K562 (cell line): ENCODE results near the gene YES1. TPM values are rescaled to one million over a fixed set of nuclear protein-coding genes. Genes with fewer than 3 reads are reported as not detected.
A peak's percentile ranks its signal among the peaks of the same experiment; 100 is the strongest.

Experiments
- ATAC-seq: fragments of 200-7000 bp; cut with Tn5 transposase; 3 replicates; pipeline ENCODE4 v1.9.1; 2020; ENCODE audit warnings: moderate library complexity
- BruUV-seq: library from RNA; stranded (reverse); fragments of 400-500 nt; replicated peaks from 2 replicates; lab custom pipeline; 2021; lab: Mats Ljungman, UMichigan
- CTCF ChIA-PET: fragments of 300-600 bp; formaldehyde crosslinking; extraction: SDS; loops from one replicate; lab custom pipeline; 2021; ENCODE audit warnings: low intra/inter-chr PET ratio; lab: Yijun Ruan, JAX
- POLR2A ChIA-PET: fragments of 300-600, 350-650 bp; sonication (Branson Sonifier 250); formaldehyde crosslinking; extraction: SDS; loops from one replicate; lab custom pipeline; 2021; ENCODE audit warnings: antibody characterized with exemption, inconsistent platforms; lab: Yijun Ruan, JAX
- DNase-seq, 4 experiments: peaks; one replicate each; pipeline versions ENCODE4 v3.0.0 to v3.0.0-alpha.2; 2011 to 2018; ENCODE audit warnings: low spot score in 3 of 4, mixed read lengths in 3 of 4; ENCODE audit errors: extremely low read depth in 1 of 4
- FAIRE-seq: peaks from 2 replicates; lab custom pipeline; 2011; peaks lifted over from hg19 to GRCh38; lab: Jason Lieb, UNC
- H2AFZ ChIP-seq: 2 replicates; pipeline ENCODE4 v1.6.0; 2011; ENCODE audit warnings: low read depth, low read length, control low read depth, inconsistent platforms
- H3K27ac ChIP-seq: fragments of 200-600 bp; 3 replicates; pipeline ENCODE4 v1.8.0; 2011; ENCODE audit warnings: low read depth, mild to moderate bottlenecking, control low read depth, inconsistent platforms, low read length, moderate library complexity, mixed read lengths; ENCODE audit errors: extremely low read depth
- H3K27me3 ChIP-seq, 2 experiments: fragments of 300-600 bp in 1 of 2; 2 replicates in 1 of 2; 3 replicates in 1 of 2; pipeline versions ENCODE4 v1.6.0 to v1.8.0; 2011; ENCODE audit warnings: inconsistent platforms in 2 of 2, low read length in 2 of 2, mild to moderate bottlenecking in 1 of 2, mixed read lengths in 1 of 2, moderate library complexity in 1 of 2; ENCODE audit not compliant: control insufficient read depth in 2 of 2, insufficient read depth in 2 of 2
- H3K36me3 ChIP-seq: fragments of 300-600 bp; 3 replicates; pipeline ENCODE4 v1.8.0; 2011; ENCODE audit warnings: mild to moderate bottlenecking, low read length, inconsistent platforms; ENCODE audit not compliant: control insufficient read depth, insufficient read depth
- H3K4me1 ChIP-seq, 2 experiments: fragments of 200-600 bp in 1 of 2; replicated peaks in 1 of 2; 2 replicates in 1 of 2; 3 replicates in 1 of 2; pipeline versions ENCODE4 v1.5.1 to v1.8.0; 2011; ENCODE audit warnings: inconsistent platforms in 2 of 2, low read length in 2 of 2, mild to moderate bottlenecking in 1 of 2, mixed read lengths in 1 of 2, moderate library complexity in 1 of 2; ENCODE audit not compliant: control insufficient read depth in 2 of 2, insufficient read depth in 2 of 2
- H3K4me2 ChIP-seq: 2 replicates; pipeline ENCODE4 v1.6.1; 2011; ENCODE audit warnings: low read length, control low read depth, inconsistent platforms, mixed read lengths; ENCODE audit not compliant: insufficient read depth
- H3K4me3 ChIP-seq: fragments of 200-600 bp; sonication (generic), shearing (Covaris generic); 2 replicates; pipeline ENCODE4 v1.5.1; 2016; ENCODE audit warnings: control low read depth, inconsistent platforms
- H3K79me2 ChIP-seq: fragments of 200-600 bp; 3 replicates; pipeline ENCODE4 v1.8.0; 2011; ENCODE audit warnings: low read length, inconsistent platforms; ENCODE audit not compliant: control insufficient read depth, insufficient read depth
- H3K9ac ChIP-seq, 2 experiments: 2 replicates each; pipeline versions ENCODE4 v1.6.0 to v1.6.1; 2011; ENCODE audit warnings: low read depth in 2 of 2, low read length in 2 of 2, control low read depth in 1 of 2, inconsistent platforms in 1 of 2, mild to moderate bottlenecking in 1 of 2, mixed read lengths in 1 of 2; ENCODE audit not compliant: insufficient read depth in 1 of 2
- H3K9me1 ChIP-seq: one replicate; pipeline ENCODE4 v1.6.0; 2011; ENCODE audit warnings: inconsistent platforms, mild to moderate bottlenecking, low read length, moderate library complexity; ENCODE audit not compliant: control insufficient read depth, insufficient read depth
- H3K9me3 ChIP-seq: replicated peaks from 2 replicates; pipeline ENCODE4 v1.5.1; 2011; ENCODE audit warnings: low read depth, low read length, inconsistent platforms; ENCODE audit not compliant: control insufficient read depth, insufficient read depth
- H4K20me1 ChIP-seq: replicated peaks from 2 replicates; pipeline ENCODE4 v1.6.1; 2011; ENCODE audit warnings: low read length, inconsistent platforms, mixed read lengths; ENCODE audit not compliant: control insufficient read depth, insufficient read depth
- EP400 ChIP-seq: fragments of 450-650 bp; IDR thresholded peaks from 2 replicates; pipeline ENCODE4 v1.6.1; 2017; ENCODE audit warnings: antibody characterized with exemption, mild to moderate bottlenecking, moderate library complexity
- ERF ChIP-seq: fragments of 450-650 bp; formaldehyde crosslinking; IDR thresholded peaks from 2 replicates; pipeline ENCODE4 v1.4.0; 2020; ENCODE audit warnings: mild to moderate bottlenecking, mixed read lengths
- MYNN ChIP-seq, 2 experiments: sonication (generic); formaldehyde crosslinking in 1 of 2; IDR thresholded peaks; 2 replicates each; pipeline versions ENCODE4 v1.5.0 to v1.6.1; 2016 to 2020; ENCODE audit warnings: antibody characterized with exemption in 1 of 2, missing genetic modification reagents in 1 of 2
- NFRKB ChIP-seq: fragments of 450-650 bp; IDR thresholded peaks from 2 replicates; pipeline ENCODE4 v1.6.1; 2016; ENCODE audit warnings: low read depth
- POLR2B ChIP-seq: fragments of 450-650 bp; IDR thresholded peaks from 2 replicates; pipeline ENCODE4 v1.6.1; 2018; ENCODE audit warnings: low read depth; ENCODE audit not compliant: partially characterized antibody
- RFX1 ChIP-seq: fragments of 450-650 bp; IDR thresholded peaks from 2 replicates; pipeline ENCODE4 v1.6.1; 2016; ENCODE audit warnings: mild to moderate bottlenecking, moderate library complexity
- SMARCA5 ChIP-seq: fragments of 450-650 bp; IDR thresholded peaks from 2 replicates; pipeline ENCODE4 v1.6.1; 2016
- ZNF253 ChIP-seq: fragments of 250-450 bp; sonication (Bioruptor Pico); conservative IDR thresholded peaks from 2 replicates; pipeline ENCODE4 v1.6.1; 2021; ENCODE audit warnings: mild to moderate bottlenecking
- ZNF282 ChIP-seq: sonication (generic); formaldehyde crosslinking; IDR thresholded peaks from 2 replicates; pipeline ENCODE4 v1.8.1; 2023; ENCODE audit warnings: missing genetic modification reagents
- WGBS: fragments of 100-300 bp; shearing (Covaris generic); methylation state at CpG from one replicate; pipeline ENCODE4 v1.1.6; 2016; ENCODE audit warnings: low coverage, mixed read lengths; ENCODE audit not compliant: insufficient coverage; ENCODE audit errors: missing lambda C conversion rate; 5-methylcytosine and 5-hydroxymethylcytosine counted together
- in situ Hi-C: fragments of 300-500 bp; cut with MboI; formaldehyde crosslinking; loops from 4 replicates; pipeline ENCODE4 v1.15.0; 2018; ENCODE audit warnings: inconsistent platforms, mixed read lengths
- intact Hi-C: fragments of 100-400 bp; cut with micrococcal nuclease; formaldehyde crosslinking; loops from 2 replicates; pipeline ENCODE4 v1.14.2; 2022
- polyA plus RNA-seq, 8 experiments: library from polyadenylated mRNA; depleted of rRNA in 4 of 8; stranded (reverse) in 5 of 8; unstranded in 3 of 8; fragments of >200 nt; fragmentation: Nextera tagmentation in 2 of 8; fragmentation: Illumina TruSeq in 1 of 8; extraction: Ambion mirVana in 2 of 8; extraction: Trizol in 1 of 8; gene quantifications; 2 replicates each; pipeline versions ENCODE4 v1.2.1 to v1.2.3, GENCODE V29; 2011 to 2014; ENCODE audit warnings: inconsistent platforms in 1 of 8, missing spikeins in 1 of 8
- total RNA-seq, 7 experiments: library from RNA; depleted of rRNA in 6 of 7; stranded (reverse); fragments of >200 nt in 6 of 7; fragmentation: Illumina TruSeq in 2 of 7; extraction: Trizol in 2 of 7; gene quantifications; 2 replicates each; pipeline versions ENCODE4 v1.2.1 to v1.2.3, GENCODE V29; 2011 to 2021; ENCODE audit warnings: low replicate concordance in 1 of 7
- TF ChIP-seq, protein P1 (sequence below): sonication (generic); formaldehyde crosslinking; IDR thresholded peaks from 2 replicates; pipeline ENCODE4 v1.8.0; 2023; ENCODE audit warnings: missing genetic modification reagents, mild to moderate bottlenecking, borderline replicate concordance

The YES1 gene
- total and polyA plus RNA-seq, 9 of the 15 experiments (the other 6 are each of a cell fraction or from before 2014, with no cell fraction given), result 37.2 to 115 (median 77.7) TPM

DNA sequence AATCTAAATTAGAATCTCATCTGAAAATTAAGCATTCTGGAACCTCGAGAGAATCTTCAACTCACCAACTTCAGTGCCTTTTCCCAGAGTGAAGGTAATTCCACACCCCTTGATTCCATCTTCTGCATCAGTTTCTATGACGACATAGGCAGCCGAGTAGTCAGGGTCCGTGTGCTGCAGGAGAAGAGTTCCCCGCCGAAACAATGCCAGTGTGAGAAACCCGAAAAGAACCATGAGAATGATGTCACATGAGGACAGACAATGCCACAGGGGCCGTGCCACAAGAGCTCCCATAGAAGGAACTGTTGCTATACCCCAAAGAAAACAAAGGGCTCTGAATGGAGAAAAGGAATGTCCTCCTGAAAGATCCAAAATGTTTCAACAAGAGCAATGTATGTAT lies 105.6 kb downstream of the YES1 start:
- POLR2A ChIA-PET, result interaction anchor here (0.5 to 1.8 kb wide), 8 partner anchors 11 to 135 kb away, joined by 3 to 5 read pairs (median 3); partner anchors contain the start of gene TYMS

DNA sequence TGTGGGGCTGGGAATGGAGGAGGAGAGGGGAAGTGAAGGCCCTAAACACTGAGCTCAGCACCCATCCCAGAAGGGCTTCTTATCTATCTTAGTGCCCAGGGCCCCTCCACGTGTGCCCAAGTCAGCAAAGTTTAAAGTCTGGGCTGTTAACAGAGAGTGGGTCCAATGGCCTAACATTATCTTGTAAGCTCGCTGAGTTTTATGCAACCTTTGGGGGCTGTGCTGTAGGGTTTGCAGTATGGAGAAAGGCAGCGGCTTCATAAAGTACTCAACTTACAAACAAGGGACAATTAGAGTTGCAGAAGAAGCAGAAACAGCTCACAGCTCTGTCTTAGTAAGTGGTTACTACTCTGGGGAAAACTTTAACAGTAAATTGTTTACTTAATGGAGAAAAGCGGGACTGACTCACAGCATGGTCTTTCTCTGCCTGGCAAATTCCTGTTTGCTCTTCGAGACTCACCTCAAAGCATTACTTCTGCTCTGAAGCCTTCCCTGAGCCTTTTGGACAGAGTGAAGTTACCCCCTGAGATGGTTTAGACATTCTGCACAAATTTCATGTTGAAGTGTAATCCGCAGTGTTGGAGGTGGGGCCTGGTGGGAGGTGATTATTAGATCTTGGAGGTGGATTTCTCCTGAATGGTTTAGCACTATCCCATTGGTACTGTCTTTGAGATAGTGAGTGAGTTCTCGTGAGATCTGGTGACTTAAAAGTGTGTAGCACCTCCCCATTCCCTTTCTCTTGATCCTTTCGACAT lies 108.7 kb downstream of the YES1 start:
- peak overlapping the region; percentile 29; the same call in 1 of the 3 replicates for H3K27ac ChIP-seq
- POLR2A ChIA-PET, result interaction anchor here (0.6 to 1.8 kb wide), 9 partner anchors 10 to 1464 kb away, joined by 3 to 7 read pairs (median 4); no protein-coding TSS in a partner anchor
- DNase-seq (no peak), FAIRE-seq (peak; percentile 6), ATAC-seq (peak; percentile 47)
- H3K27me3 ChIP-seq, result no peaks in the 10 kb centered on the region
- no peaks in the 10 kb centered on the region; the same call in 1 of the 2 replicates for H4K20me1 ChIP-seq
- no peaks in the 10 kb centered on the region for H3K9me3 ChIP-seq
- peaks cover 40% of the 10 kb centered on the region for H3K79me2 ChIP-seq
- in situ Hi-C loops, result no loop called here
- no peaks in the 10 kb centered on the region for H3K9me1 ChIP-seq
- peaks cover 64% of the 10 kb centered on the region for H3K36me3 ChIP-seq
- intact Hi-C loops, result no loop called here
- no peak overlapping the region for H3K4me2 ChIP-seq
- CTCF ChIA-PET, result no interaction called here
- H3K4me1 ChIP-seq, result 0 out of 5 replicates have a peak, but pooled peaks cover 0 to 8% of the 10 kb centered on the region in 2 experiments
- no TSS peak for BruUV-seq
- no peak overlapping the region for H3K4me3 ChIP-seq
- H3K9ac ChIP-seq, result peak overlapping the region in 1 of 2 experiments; percentile 11; a peak in 1 of 4 replicates
- H2AFZ ChIP-seq, result no peak overlapping the region
- WGBS, result 68% methylated on average over 8 of the region's 8 CpGs
- TF ChIP-seq, protein P1, sequence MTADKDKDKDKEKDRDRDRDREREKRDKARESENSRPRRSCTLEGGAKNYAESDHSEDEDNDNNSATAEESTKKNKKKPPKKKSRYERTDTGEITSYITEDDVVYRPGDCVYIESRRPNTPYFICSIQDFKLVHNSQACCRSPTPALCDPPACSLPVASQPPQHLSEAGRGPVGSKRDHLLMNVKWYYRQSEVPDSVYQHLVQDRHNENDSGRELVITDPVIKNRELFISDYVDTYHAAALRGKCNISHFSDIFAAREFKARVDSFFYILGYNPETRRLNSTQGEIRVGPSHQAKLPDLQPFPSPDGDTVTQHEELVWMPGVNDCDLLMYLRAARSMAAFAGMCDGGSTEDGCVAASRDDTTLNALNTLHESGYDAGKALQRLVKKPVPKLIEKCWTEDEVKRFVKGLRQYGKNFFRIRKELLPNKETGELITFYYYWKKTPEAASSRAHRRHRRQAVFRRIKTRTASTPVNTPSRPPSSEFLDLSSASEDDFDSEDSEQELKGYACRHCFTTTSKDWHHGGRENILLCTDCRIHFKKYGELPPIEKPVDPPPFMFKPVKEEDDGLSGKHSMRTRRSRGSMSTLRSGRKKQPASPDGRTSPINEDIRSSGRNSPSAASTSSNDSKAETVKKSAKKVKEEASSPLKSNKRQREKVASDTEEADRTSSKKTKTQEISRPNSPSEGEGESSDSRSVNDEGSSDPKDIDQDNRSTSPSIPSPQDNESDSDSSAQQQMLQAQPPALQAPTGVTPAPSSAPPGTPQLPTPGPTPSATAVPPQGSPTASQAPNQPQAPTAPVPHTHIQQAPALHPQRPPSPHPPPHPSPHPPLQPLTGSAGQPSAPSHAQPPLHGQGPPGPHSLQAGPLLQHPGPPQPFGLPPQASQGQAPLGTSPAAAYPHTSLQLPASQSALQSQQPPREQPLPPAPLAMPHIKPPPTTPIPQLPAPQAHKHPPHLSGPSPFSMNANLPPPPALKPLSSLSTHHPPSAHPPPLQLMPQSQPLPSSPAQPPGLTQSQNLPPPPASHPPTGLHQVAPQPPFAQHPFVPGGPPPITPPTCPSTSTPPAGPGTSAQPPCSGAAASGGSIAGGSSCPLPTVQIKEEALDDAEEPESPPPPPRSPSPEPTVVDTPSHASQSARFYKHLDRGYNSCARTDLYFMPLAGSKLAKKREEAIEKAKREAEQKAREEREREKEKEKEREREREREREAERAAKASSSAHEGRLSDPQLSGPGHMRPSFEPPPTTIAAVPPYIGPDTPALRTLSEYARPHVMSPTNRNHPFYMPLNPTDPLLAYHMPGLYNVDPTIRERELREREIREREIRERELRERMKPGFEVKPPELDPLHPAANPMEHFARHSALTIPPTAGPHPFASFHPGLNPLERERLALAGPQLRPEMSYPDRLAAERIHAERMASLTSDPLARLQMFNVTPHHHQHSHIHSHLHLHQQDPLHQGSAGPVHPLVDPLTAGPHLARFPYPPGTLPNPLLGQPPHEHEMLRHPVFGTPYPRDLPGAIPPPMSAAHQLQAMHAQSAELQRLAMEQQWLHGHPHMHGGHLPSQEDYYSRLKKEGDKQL, result no peak
- TF ChIP-seq EP400 (no peak), POLR2B (peak; percentile 3), ZNF253 (CRISPR knock-in tag) (no peak), SMARCA5 (no peak), ZNF282 (CRISPR knock-in tag) (no peak), MYNN (IDR thresholded peaks at IDR 0.05) (0 out of 2 replicates have a peak, but pooled peaks have one; percentile 15), MYNN (CRISPR knock-in tag; IDR thresholded peaks at IDR 0.05) (no peak), NFRKB (no peak)

More for the DNA sequence above, 105.6 kb downstream of the YES1 start:
- in situ Hi-C loops, result no loop called here
- 77% methylated on average over 8 of the region's 8 CpGs for WGBS
- TF ChIP-seq RFX1, result peak; percentile 35; the same call in 1 of the 2 replicates
- TF ChIP-seq ERF (CRISPR knock-in tag), result no peak
- no peaks in the 10 kb centered on the region for H3K9me3 ChIP-seq
- H3K27ac ChIP-seq, result no peak overlapping the region
- no peaks in the 10 kb centered on the region; the same call in 1 of the 2 replicates for H4K20me1 ChIP-seq
- no peak overlapping the region for H3K4me3 ChIP-seq
- no peak for FAIRE-seq
- H2AFZ ChIP-seq, result no peak overlapping the region
- H3K36me3 ChIP-seq, result peaks cover 66% of the 10 kb centered on the region
- no peaks in the 10 kb centered on the region for H3K27me3 ChIP-seq
- no peak for ATAC-seq
- CTCF ChIA-PET, result interaction anchor here (0.6 kb wide), 1 partner anchor 158 kb away, joined by 4 read pairs; no protein-coding TSS in a partner anchor
- intact Hi-C loops, result no loop called here
- no peak overlapping the region for H3K9ac ChIP-seq
- peaks cover 63% of the 10 kb centered on the region for H3K79me2 ChIP-seq
- DNase-seq, result no peak
- H3K4me2 ChIP-seq, result no peak overlapping the region
- no TSS peak for BruUV-seq
- H3K4me1 ChIP-seq, result peaks cover 2 to 16% of the 10 kb centered on the region in 2 experiments; a peak in 2 of 5 replicates
- no peaks in the 10 kb centered on the region for H3K9me1 ChIP-seq
